ENCODE data around the gene MPPED1. TPM values are rescaled to one million over a fixed set of nuclear protein-coding genes. Genes with fewer than 3 reads are reported as not detected.

Gene MPPED1
- total and polyA plus RNA-seq, 2 donors (not counting 3 experiments of a cell fraction or from before 2014, with no cell fraction given) = not detected

DNA sequence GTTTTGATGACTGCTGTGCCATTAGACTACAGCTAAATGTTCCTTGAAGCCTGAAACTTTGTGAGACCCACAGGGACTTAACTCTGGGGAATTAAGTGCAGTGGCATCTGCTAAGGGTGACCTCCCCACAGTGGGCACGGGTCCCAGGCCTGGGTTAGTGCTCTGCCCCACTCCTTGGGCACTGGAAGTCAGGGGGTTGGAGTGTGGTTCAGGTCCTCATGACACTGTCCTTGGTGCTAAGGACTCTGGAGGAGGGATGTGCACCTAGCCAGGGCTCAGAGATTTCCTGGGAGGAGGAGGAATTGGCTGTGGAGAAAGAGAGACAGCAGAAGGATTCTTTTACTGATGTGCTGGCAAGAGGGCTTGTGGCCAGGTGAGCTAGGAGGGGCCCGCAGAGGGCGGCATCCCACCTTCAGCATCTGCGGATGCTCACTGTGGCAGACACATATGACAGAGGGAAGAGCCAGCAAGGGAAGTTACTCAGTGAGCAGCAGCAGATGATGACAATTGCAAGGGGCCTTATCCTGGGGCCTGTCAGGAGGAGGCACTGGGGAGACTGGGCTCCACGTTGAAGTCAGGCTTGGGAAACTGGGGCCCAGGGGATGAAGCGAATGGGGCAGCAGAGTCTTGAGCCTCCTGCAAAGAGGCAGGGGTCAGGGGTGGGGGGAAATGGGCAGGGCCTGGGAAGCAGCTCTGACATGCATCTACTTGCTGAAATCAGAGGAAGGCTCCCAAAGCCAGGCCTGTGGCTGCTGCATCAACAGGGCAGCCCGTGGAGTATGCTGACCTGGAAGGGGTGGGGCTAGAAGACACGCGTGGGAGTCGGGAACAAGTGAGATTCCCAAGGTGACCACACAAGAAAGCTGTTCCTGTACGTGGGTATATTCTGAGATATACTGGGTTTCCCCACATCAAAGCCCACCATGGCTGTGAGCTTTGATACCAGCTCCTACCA is 144.0 kb downstream of the MPPED1 start:
- no peaks in the 10 kb centered on the region for H4K20me1 ChIP-seq (replicated peaks; ENCODE audit: control insufficient read depth, extremely low read depth, insufficient read depth, low read length)
- no peaks in the 10 kb centered on the region for H3K9me1 ChIP-seq (replicated peaks; ENCODE audit: control insufficient read depth, extremely low read depth, insufficient read depth, low read length)
- H3K27me3 ChIP-seq (ENCODE audit: control insufficient read depth in 2 of 2, insufficient read depth in 2 of 2, low read length in 2 of 2) = no peaks in the 10 kb centered on the region
- POLR2A ChIA-PET = no interaction called here
- H3K27ac ChIP-seq (ENCODE audit: insufficient read depth, low read depth, low read length) = no peak overlapping the region
- no peaks in the 10 kb centered on the region for H3K4me1 ChIP-seq (ENCODE audit: control insufficient read depth, extremely low read depth, insufficient read depth, low read length)
- FAIRE-seq (no peak), DNase-seq (ENCODE audit: low read depth, low spot score) (no peak)
- H3K9me3 ChIP-seq (replicated peaks; ENCODE audit: control insufficient read depth, insufficient read depth, low read length) = peaks cover 1% of the 10 kb centered on the region
- intact Hi-C loops (cut with micrococcal nuclease) (no loop called here), dilution Hi-C loops (cut with MboI; ENCODE audit: extremely low pct_ligation_motif_present, low sequenced_read_pairs) (no loop called here)
- H3K79me2 ChIP-seq (ENCODE audit: control insufficient read depth, insufficient read depth, low read length) = no peaks in the 10 kb centered on the region
- CTCF ChIA-PET = no interaction called here
- H3K4me2 ChIP-seq (ENCODE audit: insufficient read depth, low read length) = no peak overlapping the region
- no peaks in the 10 kb centered on the region for H3K36me3 ChIP-seq (ENCODE audit: control insufficient read depth in 2 of 2, extremely low read depth in 1 of 2, insufficient read depth in 2 of 2, low read length in 2 of 2)
- no TSS peak for BruUV-seq (replicated peaks)
- TF ChIP-seq, protein P1, sequence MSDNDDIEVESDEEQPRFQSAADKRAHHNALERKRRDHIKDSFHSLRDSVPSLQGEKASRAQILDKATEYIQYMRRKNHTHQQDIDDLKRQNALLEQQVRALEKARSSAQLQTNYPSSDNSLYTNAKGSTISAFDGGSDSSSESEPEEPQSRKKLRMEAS (IDR thresholded peaks at IDR 0.05; ENCODE audit: insufficient read depth, insufficient read length) = no peak
- no peak for TF ChIP-seq GATA2 (IDR thresholded peaks at IDR 0.05; ENCODE audit: insufficient read depth, insufficient read length, low read depth, low read length)
- TF ChIP-seq, protein P2, sequence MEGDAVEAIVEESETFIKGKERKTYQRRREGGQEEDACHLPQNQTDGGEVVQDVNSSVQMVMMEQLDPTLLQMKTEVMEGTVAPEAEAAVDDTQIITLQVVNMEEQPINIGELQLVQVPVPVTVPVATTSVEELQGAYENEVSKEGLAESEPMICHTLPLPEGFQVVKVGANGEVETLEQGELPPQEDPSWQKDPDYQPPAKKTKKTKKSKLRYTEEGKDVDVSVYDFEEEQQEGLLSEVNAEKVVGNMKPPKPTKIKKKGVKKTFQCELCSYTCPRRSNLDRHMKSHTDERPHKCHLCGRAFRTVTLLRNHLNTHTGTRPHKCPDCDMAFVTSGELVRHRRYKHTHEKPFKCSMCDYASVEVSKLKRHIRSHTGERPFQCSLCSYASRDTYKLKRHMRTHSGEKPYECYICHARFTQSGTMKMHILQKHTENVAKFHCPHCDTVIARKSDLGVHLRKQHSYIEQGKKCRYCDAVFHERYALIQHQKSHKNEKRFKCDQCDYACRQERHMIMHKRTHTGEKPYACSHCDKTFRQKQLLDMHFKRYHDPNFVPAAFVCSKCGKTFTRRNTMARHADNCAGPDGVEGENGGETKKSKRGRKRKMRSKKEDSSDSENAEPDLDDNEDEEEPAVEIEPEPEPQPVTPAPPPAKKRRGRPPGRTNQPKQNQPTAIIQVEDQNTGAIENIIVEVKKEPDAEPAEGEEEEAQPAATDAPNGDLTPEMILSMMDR (IDR thresholded peaks at IDR 0.05; ENCODE audit: extremely low read depth in 1 of 2, insufficient read depth in 1 of 2, low read depth in 1 of 2, low read length in 2 of 2) = no peak
- TF ChIP-seq POLR2AphosphoS5 (IDR thresholded peaks at IDR 0.05; ENCODE audit: insufficient read depth, low read depth, low read length) = no peak
- TF ChIP-seq MYC (IDR thresholded peaks at IDR 0.05; ENCODE audit: low read depth, low read length) = no peak
- no peak for TF ChIP-seq JUN (IDR thresholded peaks at IDR 0.05; ENCODE audit: borderline replicate concordance, insufficient read depth, insufficient read length, low read depth)
- no peak for TF ChIP-seq FOS (IDR thresholded peaks at IDR 0.05; ENCODE audit: borderline replicate concordance, insufficient read depth, low read length)
- no peak for TF ChIP-seq EZH2 (IDR thresholded peaks at IDR 0.05; ENCODE audit: borderline replicate concordance, low read depth, low read length, severe bottlenecking)
- no peak for TF ChIP-seq POLR2A (IDR thresholded peaks at IDR 0.05; ENCODE audit: low read depth, low read length)
- H3K9ac ChIP-seq (replicated peaks; ENCODE audit: extremely low read depth, insufficient read depth, low read length) = no peak overlapping the region
- H2AFZ ChIP-seq (ENCODE audit: low read depth, low read length) = no peak overlapping the region
- H3K4me3 ChIP-seq (replicated peaks in 1 of 3; ENCODE audit: insufficient read depth in 1 of 3, low read depth in 1 of 3, low read length in 3 of 3) = no peak overlapping the region

Other genes starting within 250 kb of the MPPED1 start
- gene TTLL12, start 224.9 kb upstream of the MPPED1 start, total RNA-seq = 32.9 and 36.5 TPM in 2 replicates
- gene TTLL12, start 224.9 kb upstream of the MPPED1 start, polyA plus RNA-seq = 26.2 and 30.1 TPM in 2 replicates
- not detected in 2 replicates for gene SCUBE1, start 68.6 kb upstream of the MPPED1 start, total RNA-seq
- gene SCUBE1, start 68.6 kb upstream of the MPPED1 start, polyA plus RNA-seq = 0.07 TPM in 1 of 2 replicates, not detected in the other